HG02973 (cell line): Measurements from ENCODE around the gene ESYT3.
"Not testable (repeated sequence)": the region's sequence is repeated elsewhere in the genome, so short reads cannot be mapped to it uniquely, and the experiment has no call there.

Source experiments
- ATAC-seq: cut with Tn5 transposase; IDR thresholded peaks from one replicate; pipeline ENCODE4 v1.9.1; 2021; ENCODE audit warnings: moderate library complexity; ENCODE audit not compliant: unreplicated experiment

Gene ESYT3

DNA sequence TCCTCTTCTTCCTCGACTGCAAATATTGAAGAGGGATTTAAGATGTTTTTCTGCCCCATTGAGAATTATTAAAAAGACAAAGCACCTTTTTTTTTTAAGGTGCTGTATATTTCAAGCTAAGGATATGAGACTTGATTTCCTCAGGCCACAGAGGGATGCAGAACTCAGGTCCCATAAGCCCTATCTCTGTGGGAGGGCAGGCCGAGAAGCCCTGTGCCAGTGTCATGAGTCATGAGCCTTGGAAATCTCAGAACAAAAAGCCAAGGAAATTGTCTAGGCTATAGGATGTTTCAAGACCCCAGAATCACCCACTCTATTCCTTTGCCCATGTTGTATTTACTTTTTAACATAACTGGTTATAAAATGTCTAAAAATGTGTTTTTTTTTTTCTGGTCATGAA is 7.3 kb downstream of the ESYT3 start:
- ATAC-seq: no peak

DNA sequence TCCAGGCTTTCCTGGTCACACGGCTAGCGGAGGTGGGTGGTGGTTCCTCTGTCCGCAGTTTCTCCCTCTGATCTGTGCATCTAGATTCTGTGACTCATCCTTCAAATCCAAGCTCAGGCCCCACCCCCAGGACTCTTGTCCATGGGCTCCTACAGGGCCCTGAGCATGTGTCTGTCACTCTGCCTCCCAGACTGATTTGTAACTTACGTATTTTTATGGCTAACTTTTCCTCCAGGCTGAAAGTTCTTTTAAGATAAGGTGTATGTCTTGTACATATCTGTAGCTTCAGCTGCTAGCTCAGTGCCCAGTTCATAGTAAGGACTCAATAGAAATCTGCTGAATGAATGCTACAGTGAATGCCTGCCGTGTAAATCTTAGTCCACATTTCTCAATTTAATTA is 8.0 kb downstream of the ESYT3 start:
- ATAC-seq: no peak

DNA sequence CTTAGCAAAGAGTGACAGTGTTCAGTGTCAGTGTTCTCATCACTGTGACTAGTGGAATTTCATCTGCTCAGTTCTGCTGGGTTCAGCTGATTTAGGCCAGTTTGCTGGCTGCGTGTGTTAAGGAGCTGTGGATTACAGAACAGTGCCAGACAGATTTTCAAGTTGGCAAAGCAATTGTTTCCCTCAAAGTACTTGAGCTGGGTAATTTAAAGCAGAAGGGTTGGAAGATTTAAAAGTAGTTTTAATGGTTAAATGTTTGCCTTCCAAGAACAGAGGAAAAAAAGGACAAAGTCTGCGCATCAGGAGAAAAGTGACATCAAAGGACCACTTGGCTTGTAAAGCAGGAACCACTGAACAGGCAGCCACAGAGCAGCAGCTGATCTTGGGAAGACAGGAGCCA is 8.7 kb downstream of the ESYT3 start:
- no peak for ATAC-seq

DNA sequence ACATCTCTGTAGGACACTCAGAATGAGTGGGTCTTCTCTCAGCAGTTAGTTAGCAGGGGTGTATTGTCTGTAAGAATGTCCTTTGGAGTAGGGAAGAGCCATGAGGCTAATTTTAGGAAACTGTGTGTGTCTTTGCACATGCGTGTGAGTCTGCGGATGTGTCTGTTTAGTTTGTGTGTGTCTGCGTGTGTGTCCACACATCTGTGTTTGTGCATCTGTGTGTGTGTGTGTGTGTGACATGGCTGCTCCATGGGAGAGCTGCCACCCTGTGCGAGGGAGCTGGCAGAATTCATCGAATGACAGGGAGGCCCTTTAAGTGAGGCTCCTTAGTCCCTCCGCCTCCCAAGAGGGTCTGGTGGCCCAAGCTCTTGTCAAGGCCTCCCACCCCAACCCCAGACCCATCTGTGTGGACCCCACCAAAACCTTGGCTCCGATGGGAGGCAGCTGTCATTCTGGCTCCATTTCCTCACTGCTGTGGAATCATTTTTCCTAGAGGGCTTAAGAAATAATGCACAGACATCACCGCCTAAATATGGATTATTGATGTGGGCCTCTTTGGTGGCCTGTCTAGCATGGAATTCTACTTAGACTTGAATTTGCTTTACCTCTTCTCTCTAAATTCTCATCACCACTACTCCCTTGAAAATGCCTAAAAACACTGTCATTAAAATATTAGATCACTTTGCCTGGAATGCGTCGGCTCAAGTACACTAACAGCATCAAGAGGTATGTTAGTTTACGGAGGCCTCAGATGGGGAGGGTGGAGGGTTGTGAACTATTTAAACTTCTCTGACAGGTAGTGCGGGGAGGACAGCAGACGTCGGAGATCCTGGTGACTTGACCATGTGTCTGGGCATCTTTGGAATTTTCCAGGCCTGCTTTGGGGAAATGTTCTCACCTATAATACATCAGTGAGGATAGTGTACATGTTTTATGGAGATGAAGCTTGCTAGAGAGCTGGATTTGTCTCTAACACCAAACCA is 9.4 kb downstream of the ESYT3 start:
- no peak for ATAC-seq

DNA sequence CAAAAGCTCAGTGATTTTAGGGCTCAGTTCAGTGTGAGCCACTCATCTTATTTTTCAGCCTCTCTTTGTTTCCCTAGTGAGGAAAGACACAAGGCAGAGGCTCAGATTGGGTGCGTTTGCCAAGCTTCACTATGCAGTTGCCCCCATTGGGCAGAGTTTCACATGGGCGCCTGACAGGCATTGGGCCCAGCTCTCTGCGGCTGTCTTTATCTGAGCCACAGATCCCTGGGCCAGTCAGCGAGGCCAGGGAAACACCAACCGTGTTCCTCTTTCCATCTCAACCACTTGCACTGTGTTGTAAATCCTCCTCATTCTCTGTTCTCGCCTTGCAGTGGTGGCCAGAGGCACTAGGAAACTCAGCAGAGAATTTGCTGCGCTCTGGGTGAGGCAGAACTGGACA is 10.8 kb downstream of the ESYT3 start:
- ATAC-seq: no peak

DNA sequence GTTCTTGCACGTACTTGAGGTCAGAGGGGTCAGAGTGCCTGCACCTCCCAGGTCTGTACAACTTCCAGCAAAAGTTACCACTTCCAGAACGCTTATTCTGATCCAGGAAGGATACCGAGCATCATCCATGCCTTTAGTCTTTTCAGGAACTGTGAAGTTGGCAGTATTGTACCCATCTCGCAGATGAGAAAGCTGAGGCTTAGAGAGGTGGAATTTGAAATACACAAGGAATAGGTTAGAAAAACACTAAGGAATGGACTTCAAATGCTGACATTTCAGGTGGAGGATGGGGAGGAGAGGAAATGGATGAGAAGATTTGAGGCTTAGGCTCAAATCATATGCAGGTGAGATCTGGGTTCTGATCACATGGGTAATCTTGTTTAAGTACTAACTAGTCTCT is 11.2 kb downstream of the ESYT3 start:
- ATAC-seq: no peak

DNA sequence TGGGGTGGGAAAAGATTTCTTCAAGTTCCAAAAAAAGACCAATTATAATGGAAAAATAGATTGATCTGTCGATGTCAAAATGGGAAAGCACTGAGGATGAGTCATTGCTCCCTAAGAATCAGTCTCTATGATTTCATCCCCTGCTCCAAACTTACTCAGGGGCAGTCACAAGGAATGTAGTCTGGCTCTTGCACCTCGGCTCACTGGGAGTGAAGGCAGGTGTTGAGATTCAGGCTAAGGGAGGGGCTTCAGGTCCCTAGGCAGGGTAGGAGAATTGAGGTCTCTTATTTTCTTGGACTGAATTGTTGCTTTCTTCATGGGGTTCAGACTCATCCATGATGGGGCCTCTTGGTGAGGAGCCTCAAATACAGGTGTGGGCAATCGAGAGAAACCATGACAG is 14.2 kb downstream of the ESYT3 start:
- ATAC-seq: no peak

DNA sequence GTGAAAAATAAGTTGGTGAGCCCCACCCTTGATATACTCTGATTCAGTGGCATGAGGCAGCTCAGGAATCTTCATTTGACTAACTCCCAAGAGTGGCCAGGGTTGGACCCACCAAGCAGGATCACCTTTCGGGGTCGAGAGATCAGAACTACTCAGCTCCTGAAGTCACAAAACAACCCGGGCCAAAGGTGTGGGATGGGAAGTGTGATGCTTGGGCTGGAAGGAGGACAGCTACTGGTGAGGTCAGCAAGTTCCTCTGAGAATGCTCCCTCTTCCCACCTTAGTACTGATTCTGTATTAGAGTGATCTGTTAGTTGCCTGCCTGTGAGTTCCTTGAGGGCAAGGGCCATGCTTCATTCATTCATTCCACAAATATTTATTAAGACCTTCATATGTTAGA is 15.1 kb downstream of the ESYT3 start:
- ATAC-seq: no peak

DNA sequence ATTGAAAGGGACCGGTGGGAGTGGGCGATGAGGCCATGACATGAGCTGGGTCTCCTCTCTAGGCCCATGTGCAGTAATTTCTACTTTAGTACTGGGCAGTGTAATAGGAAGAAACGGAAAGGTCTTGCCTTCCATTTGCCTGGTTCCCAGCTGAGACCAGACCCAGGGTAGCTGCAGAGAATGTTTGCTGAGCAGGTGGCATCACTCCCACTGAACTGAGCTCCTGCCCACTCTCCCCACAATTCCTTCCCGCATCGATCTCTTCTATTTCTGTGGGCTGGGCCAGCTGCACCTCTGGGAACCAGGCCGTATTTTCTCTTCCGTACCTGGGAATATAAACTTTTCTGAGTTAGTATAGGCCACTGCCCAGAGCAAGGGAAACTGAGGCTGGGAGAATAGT is 15.8 kb downstream of the ESYT3 start:
- ATAC-seq: no peak

DNA sequence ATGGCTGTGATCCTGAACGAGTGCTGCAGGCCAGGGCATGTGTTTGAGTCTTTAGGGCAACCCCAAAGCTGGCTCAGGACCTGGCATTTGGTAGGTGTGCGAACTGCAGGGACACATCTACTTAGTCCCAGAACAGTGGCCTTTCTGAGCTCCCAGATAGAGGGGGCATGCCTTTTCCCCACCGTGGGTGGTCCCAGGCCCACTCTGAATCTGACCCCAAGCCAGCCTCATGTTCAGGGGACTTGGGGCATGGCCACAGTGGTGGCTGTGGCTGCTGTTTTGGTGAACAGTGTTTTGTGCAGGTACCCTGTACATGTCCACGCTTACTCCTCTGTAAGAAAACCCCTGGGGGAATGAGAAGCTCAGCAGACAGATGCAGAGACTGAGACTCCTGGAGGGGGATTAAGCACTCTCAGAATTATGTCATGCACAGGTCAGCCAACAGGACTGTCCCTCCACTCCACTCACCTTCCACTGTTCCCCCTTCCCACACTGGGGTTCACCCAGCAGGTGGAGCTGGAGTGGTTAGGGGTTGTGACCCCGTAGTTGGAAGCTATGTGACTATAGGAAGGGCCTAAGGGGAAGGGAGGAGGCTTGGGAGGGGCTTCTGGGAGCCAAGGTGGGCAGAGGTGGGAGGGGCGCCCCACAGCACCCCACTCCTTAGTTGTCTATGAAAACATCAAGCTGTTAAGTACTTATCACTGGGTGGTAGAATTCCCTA is 16.4 kb downstream of the ESYT3 start:
- no peak for ATAC-seq

DNA sequence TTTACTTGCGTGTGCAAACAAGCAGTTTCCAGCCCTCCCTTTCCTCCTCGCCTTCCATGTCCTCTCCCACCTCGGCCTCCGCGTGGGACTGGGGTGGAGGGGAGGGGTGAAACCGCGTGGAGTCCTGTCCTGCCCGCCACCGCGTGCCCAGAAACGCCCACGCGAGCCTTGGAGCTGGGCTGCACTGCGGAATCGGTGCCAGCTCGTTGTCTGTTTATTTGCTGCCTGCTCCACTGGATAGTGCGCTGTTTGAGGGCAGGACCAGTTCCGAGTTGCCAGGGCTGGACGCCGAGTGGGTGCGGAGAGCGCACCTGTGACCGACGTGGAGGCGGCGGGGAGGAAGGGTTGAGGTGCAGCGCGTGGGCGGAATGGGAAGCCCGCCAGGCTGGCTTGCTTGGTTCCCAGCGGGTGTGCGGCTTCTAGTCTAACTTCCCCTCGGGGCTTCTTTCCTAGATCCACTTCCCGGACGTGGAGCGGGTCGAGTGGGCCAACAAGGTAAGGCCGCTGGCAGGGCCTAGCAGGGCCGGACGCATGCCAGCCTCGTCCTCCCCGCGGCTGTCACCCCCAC is 17.3 kb downstream of the ESYT3 start:
- ATAC-seq: no peak

DNA sequence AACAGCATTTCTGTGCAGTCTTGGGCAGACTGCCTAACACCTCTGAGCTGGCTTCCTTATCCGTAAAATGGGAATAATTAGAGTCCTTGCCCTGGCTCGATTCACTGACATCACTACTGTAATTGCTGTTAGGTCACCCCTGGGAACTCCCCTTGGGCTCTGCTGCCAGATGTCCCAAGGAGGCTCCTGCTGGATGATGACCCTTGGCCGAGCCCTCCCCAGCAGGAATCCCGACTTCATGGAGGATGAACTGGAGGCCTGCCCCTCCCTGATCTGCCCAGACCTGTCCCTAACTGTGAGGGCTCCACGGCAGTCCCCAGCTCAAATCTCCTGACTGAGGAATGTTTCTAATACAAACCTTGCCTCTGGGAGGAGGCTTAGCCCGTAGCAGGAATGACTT is 18.0 kb downstream of the ESYT3 start:
- ATAC-seq: no peak

DNA sequence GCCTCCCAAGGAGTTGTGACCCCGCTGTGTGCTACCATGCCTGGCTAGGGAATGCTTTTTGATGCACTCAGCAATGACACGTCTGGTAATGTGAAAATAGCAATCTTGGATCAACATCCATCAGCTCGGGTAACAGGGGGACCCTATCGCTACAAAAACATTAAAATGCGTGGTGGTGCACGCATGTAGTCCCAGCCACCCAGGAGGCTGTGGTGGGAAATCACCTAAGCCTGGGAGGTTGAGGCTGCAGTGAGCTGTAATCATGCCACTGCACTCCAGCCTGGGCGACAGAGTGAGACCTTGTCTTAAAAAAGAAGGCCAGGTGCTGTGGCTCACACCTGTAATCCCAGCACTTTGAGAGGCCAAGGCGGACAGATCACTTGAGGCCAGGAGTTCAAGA is 19.5 kb downstream of the ESYT3 start:
- ATAC-seq: not testable (repeated sequence)

DNA sequence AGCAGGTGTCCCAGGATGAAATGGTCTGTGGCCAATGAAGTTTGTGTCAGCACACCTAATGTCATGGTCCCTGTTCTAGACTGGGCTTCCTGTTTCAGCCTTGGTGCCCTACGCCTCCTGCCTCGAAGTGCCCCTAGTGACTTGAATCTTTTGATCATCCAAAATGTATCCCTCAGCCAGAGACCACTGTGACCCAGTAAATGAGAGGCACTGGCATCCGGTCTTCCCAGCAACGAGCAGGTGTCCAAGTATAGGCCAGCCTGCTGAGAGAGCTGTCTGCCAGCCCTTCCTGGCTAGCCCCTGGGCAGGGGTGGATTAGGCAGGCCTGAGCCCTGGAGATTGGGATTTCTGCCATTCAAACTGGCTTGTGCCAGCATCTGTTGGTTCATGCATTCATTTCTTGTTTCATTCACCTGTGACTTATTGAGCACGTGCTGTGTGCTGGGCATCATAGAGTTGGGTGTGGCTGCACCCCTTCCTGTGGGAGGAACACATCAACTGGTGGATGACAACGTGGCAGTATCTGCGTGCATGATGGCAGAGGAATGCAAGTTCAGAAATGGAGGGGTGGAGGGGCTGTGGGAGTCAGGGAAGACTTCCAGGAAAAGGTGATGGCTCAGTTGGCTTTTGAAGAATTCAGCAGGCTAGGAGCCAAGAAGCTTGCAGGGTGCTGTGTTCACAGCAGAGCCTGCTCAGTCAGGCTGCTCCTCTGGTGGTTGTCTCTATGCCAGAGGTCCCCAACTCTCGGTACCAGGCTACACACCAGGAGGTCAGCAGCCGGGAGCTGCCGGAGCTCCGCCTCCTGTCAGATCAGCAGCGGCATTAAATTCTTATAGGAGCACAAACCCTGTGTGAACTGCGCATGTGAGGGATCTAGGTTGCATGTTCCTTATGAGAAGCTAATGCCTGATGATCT is 21.6 kb downstream of the ESYT3 start:
- no peak for ATAC-seq

DNA sequence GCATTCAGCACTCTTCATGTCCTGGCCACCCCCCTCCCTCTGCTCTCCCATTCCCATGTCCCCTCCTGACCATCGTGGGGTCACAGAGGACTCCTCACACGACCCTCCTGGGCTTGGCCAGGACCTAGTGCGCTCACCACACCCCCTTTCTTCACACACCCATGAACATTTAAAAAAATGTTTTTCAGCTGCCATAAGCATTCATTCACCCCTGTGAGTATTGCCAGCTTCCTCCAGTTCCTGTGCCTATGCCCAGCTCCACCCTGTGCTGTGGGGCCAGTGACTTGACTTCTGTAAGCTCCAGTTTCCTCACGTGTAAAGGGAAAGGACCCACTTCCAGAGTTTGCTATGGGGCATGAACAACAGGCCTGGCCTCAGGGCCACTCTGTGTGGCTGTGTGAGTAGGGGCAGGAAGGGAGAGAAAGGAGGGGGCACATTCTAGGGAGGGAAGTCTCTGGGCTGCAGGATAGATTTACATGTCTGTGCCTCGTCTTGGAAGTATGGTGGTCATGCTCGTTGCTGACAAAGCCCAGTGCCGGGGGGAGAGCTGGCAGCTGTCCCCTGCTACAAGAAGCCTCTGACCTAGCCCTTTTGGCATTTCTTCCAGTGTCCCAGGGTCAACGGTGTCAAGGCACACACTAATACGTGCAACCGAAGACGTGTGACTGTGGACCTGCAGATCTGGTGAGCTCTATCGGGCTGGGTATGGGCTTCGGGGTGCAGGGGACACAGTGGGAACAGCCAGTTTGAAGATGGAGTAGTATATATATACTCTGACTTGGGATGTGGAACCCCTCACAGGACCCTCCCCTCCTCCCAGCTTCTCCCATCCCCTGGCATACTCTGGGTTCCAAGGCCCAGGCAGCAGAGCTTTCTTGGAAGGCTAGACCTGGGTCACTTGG is 22.8 kb downstream of the ESYT3 start:
- ATAC-seq: no peak

DNA sequence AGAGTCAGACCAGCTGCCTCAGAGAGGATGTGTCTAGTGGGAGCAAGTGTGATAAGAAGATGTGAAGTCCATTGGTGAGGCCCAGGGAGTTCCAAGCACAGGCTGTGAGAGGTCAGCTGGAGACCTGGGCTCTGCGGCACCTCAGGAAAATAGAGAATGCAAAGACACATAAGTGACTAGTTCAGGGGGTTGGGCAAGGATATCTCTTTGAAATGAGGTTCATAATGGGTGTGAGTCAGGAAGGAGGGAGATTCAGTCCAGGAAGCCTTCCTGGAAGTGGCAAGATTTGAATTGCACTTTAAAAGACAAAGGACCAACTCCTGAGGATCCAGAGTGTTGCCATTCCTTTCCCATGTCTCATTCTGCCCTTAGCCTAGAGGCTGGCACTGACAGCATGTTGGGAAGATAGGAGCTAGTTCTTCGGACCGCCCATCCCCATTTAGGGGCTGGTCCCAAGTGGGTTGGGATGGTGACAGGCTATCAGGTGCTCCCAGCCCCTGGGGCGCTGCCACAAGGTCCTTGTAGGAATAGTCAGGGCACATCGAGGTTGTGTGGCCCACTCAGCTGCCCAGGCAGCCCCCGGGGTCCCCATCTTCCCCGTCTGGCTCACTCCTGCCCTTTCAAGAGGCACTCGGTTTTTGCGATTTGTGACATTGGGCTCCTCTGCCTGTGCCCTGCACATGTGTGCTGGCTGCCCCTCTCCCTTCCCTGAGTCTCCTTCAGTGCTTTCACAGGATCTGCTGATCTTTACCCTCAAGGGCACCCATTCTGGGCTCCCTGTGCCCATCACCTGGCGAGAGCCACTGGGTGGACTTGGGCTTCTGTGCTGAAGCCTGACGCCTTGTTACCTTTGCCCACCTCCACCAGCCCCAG is 23.7 kb downstream of the ESYT3 start:
- no peak for ATAC-seq

DNA sequence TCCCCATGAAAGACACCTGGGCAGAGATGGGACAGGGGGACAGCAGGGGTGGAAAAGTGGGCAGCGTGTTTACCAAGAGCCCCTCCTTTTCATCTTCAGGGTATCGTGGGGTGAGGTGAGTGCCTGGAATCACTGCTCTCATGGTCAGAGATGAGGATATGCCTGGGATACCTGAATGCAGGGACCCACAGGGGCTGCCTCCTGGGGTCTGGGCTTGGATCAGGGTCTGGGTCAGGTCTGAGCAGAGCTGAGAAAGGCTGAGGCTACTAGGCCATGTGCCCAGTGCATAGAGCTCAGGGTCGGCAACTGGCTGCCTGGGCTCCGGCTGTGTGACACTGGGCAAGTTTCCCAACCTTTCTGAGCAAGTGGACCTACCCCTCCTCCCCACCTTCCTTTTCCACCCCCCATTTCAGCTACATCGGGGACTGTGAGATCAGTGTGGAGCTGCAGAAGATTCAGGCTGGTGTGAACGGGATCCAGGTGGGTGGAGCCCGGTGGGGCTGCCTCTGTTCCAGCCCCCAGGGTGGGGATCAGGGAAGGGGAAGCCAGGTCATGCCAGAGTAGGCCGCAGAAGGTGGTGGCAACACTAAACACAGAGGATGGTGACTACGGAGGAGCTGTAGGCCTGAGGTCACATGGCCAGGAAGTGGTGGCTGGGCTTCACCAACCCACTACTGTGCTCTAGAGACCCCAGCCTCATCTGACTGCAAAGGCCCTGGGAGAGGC is 24.5 kb downstream of the ESYT3 start:
- no peak for ATAC-seq
